Lower leg skin (tissue), 4 donors: Measurements from ENCODE around the gene RAB30. TPM values are rescaled to one million over a fixed set of nuclear protein-coding genes. Genes with fewer than 3 reads are reported as not detected.

Experiments used
- DNase-seq, 2 donors: peaks; one replicate each; pipeline ENCODE4 v3.0.0-alpha.2; 2019; ENCODE audit warnings: low spot score in 2 of 2
- H3K4me3 ChIP-seq: fragments of 200-600 bp; sonication (generic); 2 replicates; pipeline ENCODE4 v1.5.1; 2017; ENCODE audit warnings: mild to moderate bottlenecking, low read depth; ENCODE audit not compliant: poor library complexity, severe bottlenecking
- CTCF ChIP-seq, 3 donors: fragments of 450-650 bp; IDR thresholded peaks; one replicate each; pipeline ENCODE4 v1.5.1; 2016; ENCODE audit warnings: antibody characterized with exemption in 3 of 3, mild to moderate bottlenecking in 3 of 3, moderate library complexity in 2 of 3
- POLR2A ChIP-seq, 2 donors: fragments of 450-650 bp; IDR thresholded peaks; one replicate each; pipeline ENCODE4 v1.6.1; 2016 to 2017; ENCODE audit warnings: antibody characterized with exemption in 2 of 2, mild to moderate bottlenecking in 1 of 2, moderate library complexity in 1 of 2
- WGBS, 2 donors: methylation state at CpG; one replicate each; pipeline ENCODE4 v1.1.5; 2018; 5-methylcytosine and 5-hydroxymethylcytosine counted together
- intact Hi-C: fragments of 100-400 bp; cut with DNase I; formaldehyde crosslinking; loops from one replicate; pipeline ENCODE4 v1.15.0; 2023; ENCODE audit warnings: low total_unique reads
- total RNA-seq, 4 donors: library from RNA; depleted of rRNA; stranded (reverse); fragments of >200 nt; gene quantifications; one replicate each; pipeline ENCODE4 v1.1.0, GENCODE V29; 2016

RAB30 gene
- total RNA-seq, 4 donors from 2014 or later = 13.4 to 53.9 (median 25.7) TPM

- H3K4me3 ChIP-seq = no peak overlapping the region
- 84 to 91% methylated on average over 4 of the region's 4 CpGs for WGBS, 2 donors
- intact Hi-C loops = no loop called here
- no peak for TF ChIP-seq POLR2A (IDR thresholded peaks at IDR 0.05)
- TF ChIP-seq CTCF (IDR thresholded peaks at IDR 0.05) = no peak
- no peak for DNase-seq
These were observed 9.8 kb downstream of the RAB30 start for GRCh38 chr11:83061883-83062282.

GRCh38 chr11:83060965-83061364, 10.7 kb downstream of the RAB30 start:
- no peak overlapping the region for H3K4me3 ChIP-seq
- no peak for TF ChIP-seq CTCF (IDR thresholded peaks at IDR 0.05)
- no peak for TF ChIP-seq POLR2A (IDR thresholded peaks at IDR 0.05)
- no peak for DNase-seq
- WGBS, 2 donors = 94 to 96% methylated on average over 3 of the region's 3 CpGs
- intact Hi-C loops = no loop called here

GRCh38 chr11:83057721-83058120, 14.0 kb downstream of the RAB30 start:
- intact Hi-C loops = no loop called here
- DNase-seq = no peak
- H3K4me3 ChIP-seq = no peak overlapping the region
- TF ChIP-seq CTCF (IDR thresholded peaks at IDR 0.05) = no peak
- TF ChIP-seq POLR2A (IDR thresholded peaks at IDR 0.05) = no peak
- 80 to 85% methylated on average over 3 of the region's 3 CpGs for WGBS, 2 donors

GRCh38 chr11:83056611-83057010, 15.1 kb downstream of the RAB30 start:
- no peak for TF ChIP-seq POLR2A (IDR thresholded peaks at IDR 0.05)
- no peak for TF ChIP-seq CTCF (IDR thresholded peaks at IDR 0.05)
- DNase-seq = no peak
- intact Hi-C loops = no loop called here
- no peak overlapping the region for H3K4me3 ChIP-seq
- WGBS, 2 donors = 23 to 31% methylated on average over 1 of the region's 1 CpG

GRCh38 chr11:83056204-83056603, 15.5 kb downstream of the RAB30 start:
- no peak overlapping the region for H3K4me3 ChIP-seq
- TF ChIP-seq CTCF (IDR thresholded peaks at IDR 0.05) = no peak
- no peak for TF ChIP-seq POLR2A (IDR thresholded peaks at IDR 0.05)
- 71 to 73% methylated on average over 2 of the region's 2 CpGs for WGBS, 2 donors
- intact Hi-C loops = no loop called here
- DNase-seq = no peak

GRCh38 chr11:83054904-83055380, 16.8 kb downstream of the RAB30 start:
- no peak overlapping the region for H3K4me3 ChIP-seq
- no peak for DNase-seq
- no peak for TF ChIP-seq CTCF (IDR thresholded peaks at IDR 0.05)
- TF ChIP-seq POLR2A (IDR thresholded peaks at IDR 0.05) = no peak
- intact Hi-C loops = no loop called here
- 76 to 84% methylated on average over 3 of the region's 3 CpGs for WGBS, 2 donors
